Stimulated activated CD4-positive, alpha-beta T cell treated with anti-CD3 and anti-CD28 coated beads, Interleukin-4, amount 100 ng/mL, for 24 hours (primary cell): ENCODE measurements around the gene CACNA1H.
"Not testable (repeated sequence)": the region's sequence is repeated elsewhere in the genome, so short reads cannot be mapped to it uniquely, and the experiment has no call there.

Source experiments
- DNase-seq: peaks from one replicate; pipeline ENCODE4 v3.0.0-alpha.2; 2020

The CACNA1H gene

DNA sequence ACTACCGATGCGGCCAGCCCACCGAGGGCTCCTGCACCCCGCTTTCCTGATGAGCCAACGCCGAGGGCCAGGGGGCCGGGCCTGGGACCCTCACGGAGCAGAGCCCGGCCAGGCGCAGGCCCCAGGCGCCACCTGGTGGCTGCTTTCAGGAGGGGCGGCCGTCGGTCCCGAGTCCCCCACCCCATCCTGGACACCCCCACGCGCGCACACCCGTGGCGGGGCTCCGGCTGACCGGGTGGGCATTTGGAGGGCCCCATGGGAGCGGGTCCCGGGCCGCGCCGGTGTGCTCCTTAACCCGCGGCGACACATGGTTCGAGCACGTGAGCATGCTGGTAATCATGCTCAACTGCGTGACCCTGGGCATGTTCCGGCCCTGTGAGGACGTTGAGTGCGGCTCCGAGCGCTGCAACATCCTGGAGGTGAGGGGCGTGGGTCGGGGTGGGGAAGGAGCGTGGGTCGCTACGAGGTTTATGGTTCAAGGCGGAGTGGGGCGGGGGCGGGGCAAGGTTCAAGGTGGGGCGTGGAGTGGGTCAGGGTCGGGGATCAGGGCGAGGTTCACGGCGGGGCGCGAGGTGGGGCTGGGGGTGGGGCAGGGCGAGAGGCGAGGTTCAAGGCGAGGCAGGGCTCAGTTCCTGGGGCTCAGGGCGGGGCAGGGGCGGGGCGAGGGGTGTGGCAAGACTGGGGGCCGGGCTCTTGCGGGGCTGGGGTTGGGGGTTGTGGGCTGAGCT is 41.9 kb downstream of the CACNA1H start:
- peak; percentile 10 for DNase-seq

DNA sequence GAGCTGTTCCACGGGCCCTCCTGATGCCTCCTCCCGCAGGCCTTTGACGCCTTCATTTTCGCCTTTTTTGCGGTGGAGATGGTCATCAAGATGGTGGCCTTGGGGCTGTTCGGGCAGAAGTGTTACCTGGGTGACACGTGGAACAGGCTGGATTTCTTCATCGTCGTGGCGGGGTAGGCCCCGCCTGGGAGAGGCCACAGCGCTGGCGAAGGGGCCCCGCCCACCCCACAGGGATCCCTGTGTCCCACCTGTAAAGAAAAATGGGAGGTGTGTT is 42.4 kb downstream of the CACNA1H start:
- DNase-seq = no peak

DNA sequence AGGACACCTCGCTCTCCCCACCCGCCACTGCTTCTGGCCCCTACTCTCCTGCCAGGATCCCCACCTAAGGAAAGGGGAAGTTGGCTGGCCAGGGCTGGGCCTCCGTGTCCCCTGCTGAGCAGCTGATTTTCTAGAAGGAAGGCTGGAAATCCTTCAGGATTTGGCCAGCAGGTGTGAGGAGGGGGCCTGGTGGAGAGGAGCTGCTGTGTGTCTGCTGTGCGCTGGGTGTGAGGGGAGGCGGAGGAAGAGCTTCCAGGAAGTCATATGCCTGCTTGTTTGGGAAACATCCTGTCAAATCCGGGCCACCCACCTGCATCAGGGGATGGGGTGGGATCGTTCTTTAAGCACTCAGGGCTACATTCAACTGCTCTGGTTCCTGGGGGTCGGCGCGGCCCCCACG is 43.6 kb downstream of the CACNA1H start:
- DNase-seq = no peak

DNA sequence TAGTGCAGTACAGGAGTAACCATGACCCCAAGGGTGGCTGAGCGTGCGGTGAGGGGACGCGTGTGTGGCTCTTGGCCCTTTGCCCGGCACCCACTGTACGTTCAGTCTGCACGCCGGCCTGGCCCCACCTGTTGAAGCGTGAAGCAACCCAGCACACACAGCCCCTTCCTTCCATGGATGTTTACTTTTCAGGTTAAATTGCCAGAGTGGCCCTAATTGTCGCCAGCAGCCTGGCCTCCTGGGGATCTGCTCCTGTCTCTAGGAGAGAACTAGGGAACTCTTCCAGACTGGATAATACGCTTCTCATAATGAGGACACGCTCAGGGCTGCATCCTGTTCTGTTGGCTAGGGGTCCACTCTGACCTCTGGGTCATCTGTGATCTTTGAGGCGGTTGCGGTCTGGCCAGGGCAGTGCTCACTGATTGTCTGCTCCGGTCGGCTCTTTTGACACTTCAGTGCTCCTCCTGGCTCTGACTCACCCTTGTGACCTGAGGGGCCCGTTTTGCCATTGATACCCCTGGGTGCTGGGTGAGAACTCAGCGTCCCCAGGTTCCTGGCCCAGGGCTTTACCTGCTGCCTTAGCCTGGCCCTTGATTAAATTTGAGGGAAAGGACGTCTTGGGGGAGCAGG is 44.4 kb downstream of the CACNA1H start:
- DNase-seq = no peak

DNA sequence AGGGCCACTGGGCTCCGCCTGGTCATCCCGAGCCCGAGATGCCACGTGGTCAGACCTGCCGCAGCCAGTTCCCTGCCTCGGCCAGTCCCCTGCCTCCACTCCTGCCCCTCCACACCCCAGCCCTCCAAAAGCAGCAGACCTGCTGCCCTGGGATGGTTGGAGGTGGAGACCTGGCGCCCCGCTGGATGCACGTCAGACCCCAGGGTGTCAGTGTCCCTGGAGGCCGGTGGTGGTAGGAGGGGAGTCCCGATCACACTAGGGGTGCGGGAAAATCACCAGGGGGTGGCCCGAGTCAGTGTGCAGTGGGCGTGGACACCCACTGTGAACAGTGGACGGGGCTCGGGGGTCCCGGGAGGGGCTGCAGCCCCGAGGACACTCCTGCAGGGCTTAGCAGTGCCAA is 45.3 kb downstream of the CACNA1H start:
- DNase-seq = no peak

DNA sequence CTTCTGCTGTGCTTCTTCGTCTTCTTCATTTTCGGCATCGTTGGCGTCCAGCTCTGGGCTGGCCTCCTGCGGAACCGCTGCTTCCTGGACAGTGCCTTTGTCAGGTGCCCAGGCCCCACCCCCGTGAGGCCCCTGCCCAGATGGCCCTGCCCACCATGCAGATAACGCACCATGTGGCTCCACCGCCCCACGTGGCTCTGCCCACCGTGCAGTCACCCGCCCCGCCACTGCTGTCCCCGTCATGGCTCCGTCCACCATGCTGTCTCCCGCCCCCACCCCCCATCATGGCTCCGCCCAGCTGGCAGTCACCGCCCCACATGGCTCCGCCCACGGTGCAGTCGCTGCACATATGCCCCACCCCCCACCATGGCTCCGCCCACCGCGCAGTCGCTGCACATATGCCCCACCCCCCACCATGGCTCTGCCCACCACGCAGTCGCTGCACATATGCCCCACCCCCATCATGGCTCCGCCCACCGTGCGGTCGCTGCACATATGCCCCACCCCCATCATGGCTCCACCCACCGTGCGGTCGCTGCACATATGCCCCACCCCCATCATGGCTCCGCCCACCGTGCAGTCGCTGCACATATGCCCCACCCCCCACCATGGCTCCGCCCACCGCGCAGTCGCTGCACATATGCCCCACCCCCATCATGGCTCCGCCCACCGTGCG is 45.9 kb downstream of the CACNA1H start:
- DNase-seq = not testable (repeated sequence)

DNA sequence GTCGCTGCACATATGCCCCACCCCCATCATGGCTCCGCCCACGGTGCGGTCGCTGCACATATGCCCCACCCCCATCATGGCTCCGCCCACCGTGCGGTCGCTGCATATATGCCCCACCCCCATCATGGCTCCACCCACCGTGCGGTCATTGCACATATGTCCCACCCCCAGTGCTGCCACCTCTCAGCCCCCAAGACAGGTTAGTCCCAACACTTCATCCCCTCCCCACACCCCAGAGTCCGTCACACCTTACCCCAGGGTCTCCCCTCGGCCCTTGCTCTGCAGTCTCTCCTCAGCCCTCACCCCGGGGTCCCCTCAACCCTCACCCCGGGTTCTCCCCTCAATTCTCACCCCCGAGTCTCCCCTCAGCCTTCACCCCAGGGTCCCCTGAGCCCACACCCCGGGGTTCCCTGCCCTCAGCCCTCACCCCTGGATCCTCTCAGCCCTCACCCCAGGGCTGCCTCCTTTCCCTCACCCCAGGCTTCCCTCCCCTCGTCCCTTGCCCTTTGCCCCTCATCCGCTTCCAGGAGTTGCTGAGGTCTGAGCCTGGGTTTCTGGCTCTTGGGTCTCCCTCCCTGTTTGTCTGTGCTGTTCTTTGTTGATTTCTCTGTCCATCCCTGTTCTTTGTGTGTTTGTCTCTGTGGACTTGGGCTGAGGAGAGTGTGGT is 46.6 kb downstream of the CACNA1H start:
- no peak for DNase-seq

DNA sequence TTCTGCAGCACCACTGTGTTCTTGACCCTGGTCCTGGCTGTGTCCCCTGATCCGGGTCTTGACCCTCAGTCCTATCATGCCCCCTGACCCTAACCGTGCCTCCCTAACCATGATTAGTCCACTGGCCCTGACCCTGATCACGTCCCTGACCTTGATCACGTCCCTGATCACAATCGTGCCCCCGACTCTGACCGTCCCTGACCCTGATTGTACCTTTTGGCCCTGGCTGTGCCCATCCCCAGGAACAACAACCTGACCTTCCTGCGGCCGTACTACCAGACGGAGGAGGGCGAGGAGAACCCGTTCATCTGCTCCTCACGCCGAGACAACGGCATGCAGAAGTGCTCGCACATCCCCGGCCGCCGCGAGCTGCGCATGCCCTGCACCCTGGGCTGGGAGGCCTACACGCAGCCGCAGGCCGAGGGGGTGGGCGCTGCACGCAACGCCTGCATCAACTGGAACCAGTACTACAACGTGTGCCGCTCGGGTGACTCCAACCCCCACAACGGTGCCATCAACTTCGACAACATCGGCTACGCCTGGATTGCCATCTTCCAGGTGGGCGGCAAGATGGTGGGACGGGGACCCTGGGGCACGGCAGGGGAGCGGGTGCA is 47.2 kb downstream of the CACNA1H start:
- no peak for DNase-seq

DNA sequence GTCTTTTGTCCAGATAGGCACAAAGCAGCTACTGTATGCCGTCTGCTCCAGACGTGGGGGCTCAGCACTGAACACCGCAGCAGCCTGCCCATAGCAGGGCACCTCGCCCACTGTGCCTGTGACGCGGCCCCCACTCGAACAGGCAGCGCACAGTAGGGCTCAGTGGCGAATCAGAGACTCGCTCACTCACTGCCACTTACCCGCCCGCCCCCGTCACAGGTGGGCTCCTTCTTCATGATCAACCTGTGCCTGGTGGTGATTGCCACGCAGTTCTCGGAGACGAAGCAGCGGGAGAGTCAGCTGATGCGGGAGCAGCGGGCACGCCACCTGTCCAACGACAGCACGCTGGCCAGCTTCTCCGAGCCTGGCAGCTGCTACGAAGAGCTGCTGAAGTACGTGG is 48.5 kb downstream of the CACNA1H start:
- no peak for DNase-seq

DNA sequence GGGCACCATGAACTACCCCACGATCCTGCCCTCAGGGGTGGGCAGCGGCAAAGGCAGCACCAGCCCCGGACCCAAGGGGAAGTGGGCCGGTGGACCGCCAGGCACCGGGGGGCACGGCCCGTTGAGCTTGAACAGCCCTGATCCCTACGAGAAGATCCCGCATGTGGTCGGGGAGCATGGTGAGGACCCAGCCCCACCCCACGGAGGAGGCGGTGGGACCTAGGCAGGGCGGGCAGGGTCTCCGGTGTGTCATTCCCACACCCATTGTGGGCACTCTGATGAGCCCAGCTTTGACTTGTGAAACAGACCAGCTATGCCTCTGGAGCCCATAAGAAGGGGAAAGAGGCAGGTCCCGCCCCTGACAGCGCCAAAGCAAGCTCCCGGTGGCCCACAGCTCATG is 49.4 kb downstream of the CACNA1H start:
- DNase-seq = no peak

DNA sequence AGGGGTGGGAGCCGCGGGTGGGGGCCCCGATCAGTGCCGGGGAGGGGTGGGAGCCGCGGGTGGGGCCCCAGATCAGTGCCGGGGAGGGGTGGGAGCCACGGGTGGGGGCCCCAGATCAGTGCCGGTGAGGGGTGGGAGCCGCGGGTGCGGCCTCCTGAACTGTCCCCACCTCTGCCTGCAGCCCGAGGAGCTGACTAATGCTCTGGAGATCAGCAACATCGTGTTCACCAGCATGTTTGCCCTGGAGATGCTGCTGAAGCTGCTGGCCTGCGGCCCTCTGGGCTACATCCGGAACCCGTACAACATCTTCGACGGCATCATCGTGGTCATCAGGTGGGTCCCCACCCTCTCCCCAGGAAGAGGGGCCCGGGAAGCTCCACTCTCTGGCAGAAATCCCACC is 52.0 kb downstream of the CACNA1H start:
- no peak for DNase-seq

DNA sequence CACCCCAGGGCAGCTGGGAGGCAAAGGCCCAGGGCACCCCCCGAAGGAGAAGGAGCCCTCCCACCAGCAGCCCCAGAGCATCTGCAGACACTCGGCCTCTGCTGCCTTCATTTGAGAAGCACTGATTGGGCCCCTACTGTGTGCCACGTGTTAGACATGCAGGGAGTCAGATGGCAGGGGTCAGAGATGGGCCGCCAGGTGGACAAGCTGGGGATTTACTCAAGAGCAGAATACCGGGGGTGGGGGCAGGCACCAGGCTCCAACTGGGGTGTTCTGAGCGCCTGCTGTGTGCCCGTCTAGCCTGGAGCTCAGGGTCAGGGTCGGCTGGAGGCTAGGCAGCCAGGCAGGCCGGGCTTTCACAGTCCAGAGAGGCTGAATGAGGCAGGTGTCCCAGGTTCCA is 53.4 kb downstream of the CACNA1H start:
- no peak for DNase-seq

DNA sequence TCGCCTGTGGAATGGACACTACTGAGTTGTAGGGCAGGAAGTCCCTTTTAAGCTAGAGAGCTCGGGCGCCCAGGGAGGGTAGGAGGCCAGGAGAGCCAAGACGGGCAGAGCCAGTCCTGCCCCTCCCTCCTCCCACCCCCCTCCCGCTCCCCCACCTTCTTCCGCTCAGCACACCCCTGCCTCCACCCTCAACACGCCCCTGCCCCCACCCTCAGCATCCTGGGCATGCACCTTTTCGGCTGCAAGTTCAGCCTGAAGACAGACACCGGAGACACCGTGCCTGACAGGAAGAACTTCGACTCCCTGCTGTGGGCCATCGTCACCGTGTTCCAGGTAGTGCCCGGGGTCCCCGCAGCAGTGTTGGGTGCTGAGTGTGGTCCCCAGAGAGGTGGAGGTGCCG is 53.9 kb downstream of the CACNA1H start:
- no peak for DNase-seq

DNA sequence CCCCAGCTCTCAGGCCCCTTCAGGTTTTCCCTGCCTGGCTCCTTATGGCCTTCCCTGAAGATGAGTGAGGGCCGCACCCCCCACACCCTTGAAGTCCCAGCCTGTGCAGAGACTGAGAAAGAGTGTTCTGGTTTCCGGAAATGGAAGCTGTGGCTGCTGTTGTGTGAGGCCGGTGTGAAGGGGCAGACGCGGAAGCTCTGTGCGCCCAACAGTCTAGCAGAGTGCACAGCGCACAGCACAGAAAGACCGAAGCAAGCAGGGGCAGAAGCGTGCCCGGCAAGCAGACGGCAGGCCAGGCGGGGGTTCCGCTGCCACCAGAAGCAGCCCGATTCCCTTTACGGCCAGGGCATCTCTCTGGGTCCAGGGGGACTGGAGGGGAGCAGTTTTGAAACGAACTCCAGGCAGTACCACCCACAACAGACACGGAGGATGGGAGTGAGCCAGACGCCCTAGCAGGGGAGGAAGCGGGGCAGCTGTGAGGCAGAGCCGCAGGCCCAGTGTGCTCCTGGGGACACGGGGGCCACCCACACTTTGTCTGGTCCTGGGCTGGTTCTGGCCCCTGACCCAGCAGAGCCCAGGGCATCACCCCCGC is 55.4 kb downstream of the CACNA1H start:
- no peak for DNase-seq

DNA sequence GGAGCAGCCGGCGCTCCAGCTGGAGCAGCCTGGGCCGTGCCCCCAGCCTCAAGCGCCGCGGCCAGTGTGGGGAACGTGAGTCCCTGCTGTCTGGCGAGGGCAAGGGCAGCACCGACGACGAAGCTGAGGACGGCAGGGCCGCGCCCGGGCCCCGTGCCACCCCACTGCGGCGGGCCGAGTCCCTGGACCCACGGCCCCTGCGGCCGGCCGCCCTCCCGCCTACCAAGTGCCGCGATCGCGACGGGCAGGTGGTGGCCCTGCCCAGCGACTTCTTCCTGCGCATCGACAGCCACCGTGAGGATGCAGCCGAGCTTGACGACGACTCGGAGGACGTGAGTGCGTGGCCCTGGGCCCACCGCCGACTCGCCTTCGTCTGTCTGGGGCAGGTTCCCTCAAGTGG is 56.2 kb downstream of the CACNA1H start:
- DNase-seq = no peak

DNA sequence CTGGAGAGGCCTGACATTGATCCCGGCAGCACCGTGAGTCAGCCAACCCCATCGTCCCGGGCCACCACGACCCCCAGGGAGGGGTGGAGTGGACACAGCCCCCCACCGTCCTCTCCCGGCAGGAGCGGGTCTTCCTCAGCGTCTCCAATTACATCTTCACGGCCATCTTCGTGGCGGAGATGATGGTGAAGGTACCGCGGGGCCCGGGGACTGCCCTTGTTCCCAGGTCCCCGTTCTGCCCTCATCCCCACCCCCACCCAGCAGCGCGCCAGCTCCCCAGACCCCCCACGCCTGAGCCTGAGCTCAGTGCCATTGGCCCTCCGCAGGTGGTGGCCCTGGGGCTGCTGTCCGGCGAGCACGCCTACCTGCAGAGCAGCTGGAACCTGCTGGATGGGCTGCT is 57.6 kb downstream of the CACNA1H start:
- no peak for DNase-seq

DNA sequence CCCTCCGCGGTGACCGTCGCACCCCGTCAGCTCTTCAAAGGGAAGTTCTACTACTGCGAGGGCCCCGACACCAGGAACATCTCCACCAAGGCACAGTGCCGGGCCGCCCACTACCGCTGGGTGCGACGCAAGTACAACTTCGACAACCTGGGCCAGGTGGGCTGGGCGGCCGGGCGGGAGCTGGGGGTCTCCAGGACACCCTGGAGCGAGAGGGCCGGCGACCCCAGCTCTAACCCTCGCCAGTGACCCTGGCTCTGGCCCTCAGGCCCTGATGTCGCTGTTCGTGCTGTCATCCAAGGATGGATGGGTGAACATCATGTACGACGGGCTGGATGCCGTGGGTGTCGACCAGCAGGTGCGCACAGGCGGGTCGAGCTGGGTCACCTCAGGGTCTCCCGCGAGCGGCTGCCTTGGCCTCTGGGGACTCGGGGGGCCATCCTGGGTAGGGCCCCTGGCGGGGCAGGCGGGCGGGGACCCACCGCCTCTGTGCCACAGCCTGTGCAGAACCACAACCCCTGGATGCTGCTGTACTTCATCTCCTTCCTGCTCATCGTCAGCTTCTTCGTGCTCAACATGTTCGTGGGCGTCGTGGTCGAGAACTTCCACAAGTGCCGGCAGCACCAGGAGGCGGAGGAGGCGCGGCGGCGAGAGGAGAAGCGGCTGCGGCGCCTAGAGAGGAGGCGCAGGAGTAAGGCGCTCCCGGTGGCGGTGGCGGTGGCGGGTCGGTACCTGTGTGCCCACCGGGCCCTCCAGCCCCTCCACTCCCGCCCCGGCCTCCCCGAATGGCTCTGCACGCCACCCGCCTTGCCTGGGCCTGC is 58.8 kb downstream of the CACNA1H start:
- DNase-seq = no peak

DNA sequence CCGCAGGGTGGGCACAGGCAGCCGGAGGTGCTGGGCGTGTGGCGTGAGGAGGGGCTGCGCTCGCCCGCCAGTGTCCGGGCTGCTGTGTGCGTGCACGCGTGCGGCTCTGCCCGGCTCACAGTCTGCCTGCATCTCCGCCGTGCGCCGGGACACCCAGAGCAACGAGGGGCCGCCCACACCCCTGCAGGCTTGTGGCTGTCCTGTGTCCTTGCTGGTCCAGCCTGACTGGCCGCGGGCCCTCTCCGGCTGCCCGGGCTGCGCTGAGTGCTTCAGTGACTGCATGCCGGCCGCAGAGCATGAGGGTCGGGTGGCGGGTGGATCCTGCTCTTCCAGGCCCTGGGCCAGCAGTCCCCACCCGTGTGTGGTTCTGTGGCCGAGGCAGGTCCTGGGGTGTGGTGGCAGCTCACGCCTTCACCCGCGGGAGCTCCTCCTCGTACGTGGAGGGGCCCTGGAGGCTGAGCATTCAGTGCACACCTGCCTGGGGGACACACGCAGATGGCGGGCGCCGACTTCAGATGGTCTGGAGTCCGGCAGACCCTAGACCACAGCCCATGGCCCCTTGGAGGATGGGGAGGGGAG is 59.8 kb downstream of the CACNA1H start:
- no peak for DNase-seq

DNA sequence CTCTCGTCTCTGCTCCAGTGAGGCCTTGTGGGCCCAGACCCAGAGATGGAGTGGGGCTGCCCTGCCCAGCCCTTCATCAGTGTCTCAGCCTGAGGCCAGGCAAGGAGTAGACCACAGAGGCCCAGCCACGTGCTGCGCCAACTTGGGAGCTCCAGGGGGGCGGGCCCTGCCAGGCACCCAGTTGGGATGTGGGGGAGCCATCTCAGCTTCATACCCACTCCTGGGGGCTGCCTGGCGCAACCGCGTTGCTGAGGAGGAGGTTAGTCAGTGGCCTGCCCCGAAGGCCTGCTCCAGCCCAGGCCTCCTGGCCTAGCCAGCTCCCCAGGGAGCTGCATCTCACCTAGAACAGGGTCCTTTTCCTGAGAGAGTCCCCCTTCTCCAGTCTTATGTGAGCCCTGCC is 60.3 kb downstream of the CACNA1H start:
- DNase-seq = no peak

DNA sequence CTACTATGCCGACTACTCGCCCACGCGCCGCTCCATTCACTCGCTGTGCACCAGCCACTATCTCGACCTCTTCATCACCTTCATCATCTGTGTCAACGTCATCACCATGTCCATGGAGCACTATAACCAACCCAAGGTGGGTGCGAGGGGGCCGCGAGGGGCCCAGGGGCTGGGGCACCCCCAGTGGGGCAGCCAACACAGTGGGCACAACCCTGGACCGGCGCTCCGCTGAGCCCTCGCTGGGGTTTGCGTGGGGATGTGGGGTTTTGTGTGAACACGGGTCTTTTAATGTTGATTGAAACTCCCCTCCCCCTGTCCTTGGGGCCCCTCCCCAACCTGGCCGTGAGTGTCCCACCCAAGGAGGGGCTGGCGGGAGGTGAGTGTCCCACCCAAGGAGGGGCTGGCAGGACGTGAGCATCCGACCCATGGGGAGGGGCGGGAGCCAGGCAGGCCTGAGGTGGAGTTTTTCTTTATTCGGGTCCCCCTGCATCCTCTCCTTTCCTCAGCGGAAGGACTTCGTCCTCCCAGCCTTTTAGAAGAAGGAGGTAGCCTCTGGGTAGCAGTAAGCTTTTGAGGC is 61.0 kb downstream of the CACNA1H start:
- DNase-seq = no peak

DNA sequence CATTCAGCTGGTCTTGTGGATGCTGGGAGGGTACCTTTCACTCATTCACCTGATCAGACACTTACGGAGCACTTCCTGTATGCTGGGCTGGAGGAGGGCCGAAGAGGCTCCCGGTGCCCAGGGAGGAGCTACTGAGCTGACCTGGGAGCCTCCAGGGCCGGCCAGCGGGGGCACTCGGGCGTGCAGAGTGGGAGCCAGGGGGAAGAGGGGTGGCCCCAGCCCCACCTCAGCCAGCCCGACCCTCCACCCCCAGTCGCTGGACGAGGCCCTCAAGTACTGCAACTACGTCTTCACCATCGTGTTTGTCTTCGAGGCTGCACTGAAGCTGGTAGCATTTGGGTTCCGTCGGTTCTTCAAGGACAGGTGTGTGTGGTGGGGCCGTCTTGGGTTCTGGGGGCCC is 61.8 kb downstream of the CACNA1H start:
- no peak for DNase-seq
